ENCODE data around the gene ENO3.
"Not testable (repeated sequence)": the region's sequence is repeated elsewhere in the genome, so short reads cannot be mapped to it uniquely, and the experiment has no call there.

Gene ENO3

GRCh38 chr17:4950746-4951204 is at the start of gene ENO3:
TSS of gene ENO3 (plus strand) at chr17:4951119. CDS start at chr17:4951830, 711 bp downstream.
- DNase-seq (ENCODE audit: low read depth in 2 of 2, low spot score in 1 of 2): no peak

DNA sequence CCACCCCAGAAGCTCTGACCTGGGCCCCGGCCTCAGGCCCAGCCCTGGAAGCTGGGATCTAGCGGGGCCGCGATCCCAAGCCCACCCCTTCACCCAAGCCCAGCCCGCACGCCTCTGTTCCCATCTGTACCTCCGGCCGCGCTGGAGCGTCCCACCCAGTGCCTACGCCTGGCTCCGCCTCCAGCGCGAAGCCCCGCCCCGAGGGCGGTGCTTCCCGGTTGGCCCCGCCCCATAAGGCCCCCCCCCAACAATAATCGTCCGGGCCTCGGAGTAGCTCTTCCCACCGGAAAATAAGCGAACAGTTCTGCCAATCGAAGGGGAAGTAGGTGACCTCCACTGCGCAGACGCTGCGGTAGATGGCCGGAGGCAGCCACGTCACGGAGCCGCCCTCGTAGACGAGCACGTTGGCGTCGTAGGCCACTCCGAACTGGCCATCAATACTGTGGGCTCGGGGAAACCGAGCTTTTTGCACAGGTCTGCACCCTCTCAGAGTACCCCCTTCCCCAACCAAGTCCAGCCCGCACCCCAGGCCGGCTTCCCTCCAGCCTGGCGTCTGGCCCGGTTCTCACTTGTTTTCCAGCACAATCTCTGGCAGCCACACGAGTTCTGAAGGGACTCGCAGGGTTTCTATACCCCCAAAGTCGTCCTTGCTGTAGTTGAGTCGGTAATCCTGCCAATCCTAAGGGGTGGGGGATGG is 49.1 kb upstream of the ENO3 start:
- no peak for DNase-seq (ENCODE audit: low read depth in 2 of 2, low spot score in 1 of 2)

DNA sequence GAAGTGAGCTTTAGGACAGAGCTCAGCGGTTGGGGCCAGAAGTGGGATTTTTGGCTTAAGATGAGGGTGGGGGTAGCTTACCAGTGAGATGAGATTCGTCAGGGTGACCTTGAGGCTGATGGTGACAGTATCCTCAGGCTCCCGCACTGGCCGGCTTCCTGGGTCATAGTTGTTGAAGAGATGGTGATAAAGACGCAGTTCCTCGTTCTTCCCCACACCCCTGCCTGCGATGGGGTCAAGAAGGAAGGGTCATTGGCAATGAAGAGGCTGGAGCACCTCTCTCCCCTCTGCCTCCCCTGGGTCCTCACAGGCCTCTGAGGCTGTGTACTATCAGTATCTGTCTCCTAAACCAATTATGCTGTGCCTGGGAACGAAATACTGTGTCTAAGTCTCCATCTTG is 48.4 kb upstream of the ENO3 start:
- no peak for DNase-seq (ENCODE audit: low read depth in 2 of 2, low spot score in 1 of 2)

- peak; percentile 51 to 64 for DNase-seq (ENCODE audit: low read depth in 2 of 2, low spot score in 1 of 2)
Measured at GRCh38 chr17:4903051-4903818, 47.7 kb upstream of the ENO3 start, which contains the start of gene CHRNE. TSS of gene CHRNE (minus strand) at chr17:4903098. CDS start at chr17:4903063, 35 bp downstream.

GRCh38 chr17:4906642-4907041 is 44.3 kb upstream of the ENO3 start:
- not testable (repeated sequence) for DNase-seq (ENCODE audit: low read depth in 2 of 2, low spot score in 1 of 2)

- DNase-seq (ENCODE audit: low read depth in 2 of 2, low spot score in 1 of 2): no peak
Measured at GRCh38 chr17:4908301-4908700, 42.6 kb upstream of the ENO3 start.

- DNase-seq (ENCODE audit: low read depth in 2 of 2, low spot score in 1 of 2): peak in 1 of 2 donors; percentile 58
Measured at GRCh38 chr17:4908711-4909496, 42.0 kb upstream of the ENO3 start.

GRCh38 chr17:4913994-4914393 is 36.9 kb upstream of the ENO3 start:
- no peak for DNase-seq (ENCODE audit: low read depth in 2 of 2, low spot score in 1 of 2)

DNA sequence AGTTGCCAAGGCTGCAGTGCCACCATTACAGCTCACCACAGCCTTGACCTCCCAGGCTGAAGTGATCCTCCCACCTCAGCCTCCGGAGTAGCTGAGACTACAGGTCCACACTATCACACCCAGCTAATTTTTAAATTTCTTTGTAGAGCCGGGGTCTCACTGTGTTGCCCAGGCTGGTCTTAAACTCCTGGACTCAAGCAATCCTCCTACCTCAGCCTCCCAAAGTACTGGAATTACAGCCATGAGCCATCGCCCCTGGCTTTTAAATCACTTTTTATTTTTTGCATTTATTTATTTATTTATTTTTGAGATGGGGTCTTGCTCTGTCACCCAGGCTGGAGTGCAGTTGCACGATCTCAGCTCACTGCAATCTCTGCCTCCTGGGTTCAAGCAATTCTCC is 36.4 kb upstream of the ENO3 start:
- DNase-seq (ENCODE audit: low read depth in 2 of 2, low spot score in 1 of 2): not testable (repeated sequence)

DNA sequence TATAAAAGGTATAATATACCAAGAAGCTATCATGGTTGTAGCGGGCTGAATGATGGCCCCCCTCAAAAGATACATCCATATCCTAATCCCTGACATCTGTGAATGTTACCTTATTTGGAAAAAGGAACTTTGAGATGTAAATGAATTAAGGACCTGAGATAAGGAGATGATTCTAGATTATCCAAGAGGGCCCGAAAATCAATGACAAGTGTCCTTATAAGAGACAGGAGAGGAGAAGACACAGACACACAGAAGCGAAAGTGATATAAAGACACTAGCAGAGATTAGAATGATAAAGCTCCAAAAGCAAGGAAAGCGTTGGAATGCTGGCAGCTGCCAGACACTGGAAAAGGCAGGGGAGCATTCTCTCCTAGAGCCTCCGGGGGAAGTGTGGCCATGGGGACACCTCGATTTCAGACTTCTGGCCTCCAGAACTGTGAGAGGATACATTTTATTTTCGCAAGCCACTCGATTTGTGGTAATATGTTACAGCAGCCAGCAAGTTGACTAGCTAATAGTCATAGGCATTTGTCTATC is 31.3 kb upstream of the ENO3 start:
- no peak for DNase-seq (ENCODE audit: low read depth in 2 of 2, low spot score in 1 of 2)

- no peak for DNase-seq (ENCODE audit: low read depth in 2 of 2, low spot score in 1 of 2)
Measured at GRCh38 chr17:4920351-4921048, 30.4 kb upstream of the ENO3 start.

DNA sequence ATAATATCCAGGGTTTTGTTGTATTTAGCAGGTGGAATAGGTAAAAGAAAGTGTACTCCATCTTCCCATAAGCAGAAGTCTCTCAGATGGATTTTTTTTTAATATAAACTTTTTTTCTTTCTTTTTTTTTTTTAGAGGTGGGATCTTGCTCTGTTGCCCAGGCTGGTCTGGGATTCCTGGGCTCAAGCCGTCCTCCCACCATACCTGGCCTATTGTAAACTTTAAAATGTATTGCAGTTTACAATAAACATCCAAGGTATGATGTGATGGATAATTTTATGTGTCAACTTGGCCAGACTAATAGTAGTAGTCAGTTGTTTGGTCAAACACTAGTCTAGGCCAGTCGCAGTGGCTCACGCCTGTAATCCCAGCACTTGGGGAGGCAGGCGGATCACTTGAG is 29.6 kb upstream of the ENO3 start:
- no peak for DNase-seq (ENCODE audit: low read depth in 2 of 2, low spot score in 1 of 2)

GRCh38 chr17:4926577-4927335 is 24.2 kb upstream of the ENO3 start:
- DNase-seq (ENCODE audit: low read depth in 2 of 2, low spot score in 1 of 2): not testable (repeated sequence)

DNA sequence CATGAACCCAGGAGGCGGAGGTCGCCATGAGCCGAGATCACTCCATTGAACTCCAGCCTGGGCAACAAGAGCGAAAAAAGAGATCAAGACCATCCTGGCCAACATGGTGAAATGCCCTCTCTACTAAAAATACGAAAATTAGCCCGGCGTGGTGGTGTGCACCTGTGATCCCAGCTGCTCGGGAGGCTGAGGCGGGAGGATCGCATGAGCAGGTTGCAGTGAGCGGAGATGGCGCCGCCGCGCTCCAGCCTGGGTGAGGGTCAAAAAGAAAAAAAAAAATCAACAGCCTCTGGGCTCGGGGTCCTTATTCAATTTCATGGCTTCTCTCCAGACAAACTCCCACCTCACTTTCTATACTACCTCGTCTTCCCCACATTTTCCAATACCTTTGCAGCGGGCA is 22.0 kb upstream of the ENO3 start:
- no peak for DNase-seq (ENCODE audit: low read depth in 2 of 2, low spot score in 1 of 2)

DNA sequence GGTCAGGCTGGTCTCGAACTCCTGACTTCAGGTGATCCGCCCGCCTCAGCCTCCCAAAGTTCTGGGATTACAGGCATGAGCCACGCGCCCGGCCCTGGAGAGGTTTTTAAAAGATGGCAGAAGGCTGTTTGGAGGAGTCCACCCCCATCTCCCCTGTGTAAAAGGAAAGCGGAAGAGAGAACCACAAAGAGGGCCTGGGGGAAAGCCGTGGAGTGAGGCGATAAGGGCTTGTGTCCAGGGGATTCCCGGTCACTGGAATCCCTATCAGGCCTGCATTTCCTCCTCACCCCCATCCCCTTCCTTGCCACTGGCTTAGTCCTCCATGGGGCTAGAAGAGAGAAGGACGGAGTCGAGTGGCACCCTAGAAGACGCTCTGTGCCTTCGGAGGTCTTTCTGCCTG is 19.0 kb upstream of the ENO3 start, which contains the start of gene GP1BA:
GP1BA (plus strand) TSS at position 315 of the 400 bp plus-strand sequence. CDS start 328 bp downstream, outside the sequence.
- no peak for DNase-seq (ENCODE audit: low read depth in 2 of 2, low spot score in 1 of 2)

DNA sequence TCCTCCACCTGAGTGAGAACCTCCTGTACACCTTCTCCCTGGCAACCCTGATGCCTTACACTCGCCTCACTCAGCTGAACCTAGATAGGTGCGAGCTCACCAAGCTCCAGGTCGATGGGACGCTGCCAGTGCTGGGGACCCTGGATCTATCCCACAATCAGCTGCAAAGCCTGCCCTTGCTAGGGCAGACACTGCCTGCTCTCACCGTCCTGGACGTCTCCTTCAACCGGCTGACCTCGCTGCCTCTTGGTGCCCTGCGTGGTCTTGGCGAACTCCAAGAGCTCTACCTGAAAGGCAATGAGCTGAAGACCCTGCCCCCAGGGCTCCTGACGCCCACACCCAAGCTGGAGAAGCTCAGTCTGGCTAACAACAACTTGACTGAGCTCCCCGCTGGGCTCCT is 18.2 kb upstream of the ENO3 start:
- DNase-seq (ENCODE audit: low read depth in 2 of 2, low spot score in 1 of 2): no peak

GRCh38 chr17:4933646-4934045 is 17.3 kb upstream of the ENO3 start:
- no peak for DNase-seq (ENCODE audit: low read depth in 2 of 2, low spot score in 1 of 2)

- no peak for DNase-seq (ENCODE audit: low read depth in 2 of 2, low spot score in 1 of 2)
Measured at GRCh38 chr17:4934173-4934979, 16.5 kb upstream of the ENO3 start.

GRCh38 chr17:4935650-4936049 is 15.3 kb upstream of the ENO3 start:
- DNase-seq (ENCODE audit: low read depth in 2 of 2, low spot score in 1 of 2): no peak
